Dedifferentiated amniotic fluid mesenchymal stem cell (primary cell): ENCODE data around the gene CCDC170.

Experiments
- DNase-seq: peaks from one replicate; pipeline ENCODE4 v3.0.0-alpha.2; 2016; ENCODE audit errors: extremely low spot score

The CCDC170 gene

DNA sequence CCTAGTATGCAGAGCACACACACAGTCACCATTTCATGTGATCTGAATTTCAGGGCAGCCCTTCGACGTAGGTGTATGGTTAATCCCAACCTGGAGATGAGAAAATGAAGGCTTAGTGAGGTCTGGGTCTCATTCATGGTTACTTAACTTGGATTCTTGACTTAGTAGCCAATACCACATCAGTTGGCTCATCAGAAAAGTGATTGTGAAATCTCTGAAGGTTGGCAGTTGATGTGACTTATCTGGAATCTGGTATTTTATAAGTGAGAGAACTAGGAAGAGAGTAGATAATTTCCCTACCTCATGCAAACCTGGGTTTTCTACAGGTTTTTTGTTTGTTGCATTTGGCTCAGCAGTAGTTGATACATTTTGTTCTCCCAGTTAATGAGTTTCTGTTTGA, 123.7 kb downstream of the CCDC170 start:
- no peak for DNase-seq

DNA sequence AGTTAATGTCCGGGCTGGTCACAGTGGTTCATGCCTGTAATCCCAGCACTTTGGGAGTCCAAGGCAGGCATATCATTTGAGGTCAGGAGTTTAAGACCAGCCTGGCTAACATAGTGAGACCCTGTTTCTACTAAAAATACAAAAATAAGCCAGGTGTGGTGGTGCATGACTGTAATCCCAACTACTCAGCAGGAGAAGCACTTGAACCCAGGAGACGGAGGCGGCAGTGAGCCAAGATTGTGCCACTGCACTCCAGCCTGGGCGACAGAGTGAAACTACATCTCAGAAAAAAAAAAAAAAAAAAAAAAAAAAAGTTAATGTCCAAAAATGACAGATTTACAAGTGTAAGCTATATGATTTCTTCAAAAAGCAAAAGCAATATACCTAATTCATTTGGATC, 124.9 kb downstream of the CCDC170 start:
- no peak for DNase-seq

GRCh38 chr6:151620179-151620578, 126.4 kb downstream of the CCDC170 start:
- no peak for DNase-seq

DNA sequence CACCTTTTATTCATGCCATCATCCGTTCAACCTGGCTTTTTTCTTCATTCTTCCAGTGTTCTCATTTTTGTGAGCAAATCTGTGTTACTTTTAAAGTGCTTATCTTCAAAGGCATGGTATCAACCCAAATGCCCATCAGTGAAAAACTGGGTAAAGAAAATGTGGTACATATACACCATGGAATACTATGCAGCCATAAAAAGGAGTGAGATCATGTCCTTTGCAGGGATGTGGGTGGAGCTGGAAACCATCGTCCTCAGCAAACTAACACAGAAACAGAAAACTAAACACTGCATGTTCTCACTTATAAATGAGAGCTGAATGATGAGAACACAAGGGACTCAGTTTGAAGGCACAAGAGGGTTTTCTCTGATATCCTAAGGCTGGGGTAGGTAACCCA, 130.3 kb downstream of the CCDC170 start:
- no peak for DNase-seq

GRCh38 chr6:151624481-151624880, 130.7 kb downstream of the CCDC170 start:
- no peak for DNase-seq

GRCh38 chr6:151624900-151625536, 131.2 kb downstream of the CCDC170 start:
- DNase-seq = no peak

DNA sequence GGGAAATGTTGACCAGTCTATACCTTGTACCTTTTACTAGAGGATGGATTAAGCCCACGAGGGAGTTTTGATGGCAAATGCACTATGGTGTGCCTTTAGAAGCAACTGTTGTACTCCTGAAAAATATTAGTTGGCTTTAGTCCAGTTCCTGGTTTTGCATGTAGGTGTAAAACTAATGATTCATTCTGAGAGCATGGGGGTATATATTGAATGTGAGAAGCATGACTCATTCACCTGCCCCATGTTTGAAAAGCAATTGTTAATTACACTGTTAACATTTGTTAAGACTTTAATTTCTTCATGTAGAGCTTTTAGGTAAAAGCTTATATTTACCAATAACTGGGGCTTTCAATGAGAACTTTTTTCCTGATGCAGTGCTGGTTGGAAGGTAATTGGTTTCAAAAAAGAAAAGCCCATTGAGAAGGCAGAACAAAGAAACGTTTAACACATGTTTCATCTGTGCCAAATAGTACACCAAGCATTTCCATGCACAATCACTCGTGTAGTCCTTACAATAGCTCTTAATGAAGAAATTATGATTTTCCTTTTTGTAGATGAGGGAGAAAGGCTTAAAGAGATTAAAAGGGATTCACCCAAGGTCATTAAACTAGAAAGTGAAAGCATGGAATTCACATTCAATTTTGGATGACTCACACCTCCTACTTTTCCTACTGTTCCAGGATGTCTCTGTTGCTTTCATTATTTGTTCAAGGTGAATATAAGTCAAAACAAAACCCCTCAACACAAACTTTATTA, 134.1 kb downstream of the CCDC170 start:
- DNase-seq = no peak

- no peak for DNase-seq
These were observed 136.0 kb downstream of the CCDC170 start for GRCh38 chr6:151629791-151630190.

DNA sequence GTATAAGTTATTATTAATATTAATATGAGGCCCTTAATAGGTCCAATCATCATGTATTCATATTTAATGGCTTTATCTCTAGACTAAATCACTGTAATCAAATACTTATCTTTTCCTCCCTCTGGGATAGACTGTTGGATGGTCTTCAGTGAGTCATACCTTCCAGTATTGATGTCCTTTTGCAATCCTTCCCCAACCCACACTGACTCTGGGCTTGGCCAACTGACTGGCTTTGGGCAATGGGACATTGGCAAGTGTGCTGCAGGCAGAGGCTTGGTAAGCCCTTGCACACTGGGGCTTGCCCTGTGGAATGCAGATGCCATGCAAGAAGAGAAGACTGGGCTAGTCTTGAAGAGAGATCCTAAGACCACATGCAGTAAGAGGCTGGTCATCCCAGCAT, 136.6 kb downstream of the CCDC170 start:
- no peak for DNase-seq

DNA sequence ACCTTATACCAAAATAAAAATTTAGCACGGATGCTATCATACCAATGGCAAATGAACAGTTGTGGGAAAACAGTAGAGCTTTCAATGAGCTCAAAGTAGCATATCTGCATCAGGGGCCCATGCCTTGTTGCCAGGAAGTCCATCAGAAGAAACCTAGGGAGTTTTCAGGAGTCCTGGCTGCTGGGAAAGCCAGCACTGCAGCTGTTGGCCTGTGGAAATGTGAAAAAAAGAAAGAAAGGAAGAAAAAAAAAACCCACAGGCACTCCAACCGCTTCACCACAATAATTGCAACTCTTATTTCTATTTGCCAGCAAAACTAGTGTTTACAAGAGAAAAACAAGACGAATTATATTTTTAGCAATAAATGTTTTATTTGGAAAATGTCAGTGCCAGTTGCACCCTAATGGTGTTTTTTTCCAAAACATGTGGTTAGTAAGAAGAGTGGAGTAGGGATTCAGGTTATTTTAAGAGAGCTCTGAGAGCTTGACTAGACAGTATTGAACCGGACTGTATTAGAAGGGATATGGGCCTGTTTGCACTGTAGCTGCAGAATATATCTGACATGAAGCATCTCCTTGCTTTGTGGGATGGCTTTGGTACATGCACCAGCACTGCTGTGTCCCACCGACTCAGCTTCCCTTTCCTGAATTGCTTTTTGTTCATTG, 137.3 kb downstream of the CCDC170 start:
- no peak for DNase-seq

DNA sequence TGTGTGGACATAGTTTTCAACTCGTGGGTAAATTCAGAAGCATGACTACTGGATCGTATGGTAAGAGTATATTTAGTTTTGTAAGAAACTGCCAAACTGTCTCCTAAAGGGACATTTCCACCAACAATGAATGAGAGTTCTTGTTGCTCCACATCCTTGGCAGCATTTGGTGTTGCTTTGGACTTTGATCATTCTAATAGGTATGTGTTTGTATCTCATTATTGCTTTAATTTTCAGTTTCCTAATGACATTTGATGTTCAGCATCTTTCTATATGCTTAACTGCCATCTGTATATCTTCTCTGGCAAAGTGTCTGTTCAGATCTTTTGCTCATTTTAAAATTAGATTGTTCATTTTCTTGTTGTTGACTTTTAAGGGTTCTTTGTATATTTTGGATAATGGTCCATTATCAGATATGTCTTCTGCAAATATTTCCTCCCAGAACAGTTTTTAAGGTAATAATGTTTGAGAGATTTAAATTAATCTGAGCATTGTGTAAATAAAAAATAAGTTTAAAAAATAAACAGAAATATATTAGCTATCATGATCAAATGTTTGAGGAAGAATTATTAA, 138.7 kb downstream of the CCDC170 start:
- no peak for DNase-seq

- no peak for DNase-seq
These were observed 139.9 kb downstream of the CCDC170 start for GRCh38 chr6:151633526-151634335.

DNA sequence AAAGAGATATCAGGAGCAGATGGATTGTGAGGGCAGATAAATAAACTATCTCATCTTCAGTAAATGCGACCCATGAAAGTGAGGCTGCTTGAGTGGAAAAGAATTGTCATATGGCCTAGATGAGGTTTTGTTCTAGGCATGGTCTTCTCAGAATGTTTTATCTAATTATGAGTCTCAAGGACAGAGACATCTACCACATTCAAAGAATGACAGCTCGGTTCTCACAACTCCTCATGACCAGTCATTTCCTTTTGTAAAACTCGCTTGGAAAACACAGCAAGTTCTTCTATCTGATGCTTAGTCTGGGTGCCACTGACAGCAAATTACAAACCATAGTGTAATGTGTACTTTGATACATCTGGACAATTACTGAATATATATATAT, 140.5 kb downstream of the CCDC170 start:
- DNase-seq = no peak

- no peak for DNase-seq
These were observed 141.9 kb downstream of the CCDC170 start for GRCh38 chr6:151635741-151636140.

- no peak for DNase-seq
These were observed 144.0 kb downstream of the CCDC170 start for GRCh38 chr6:151637814-151638213.

- no peak for DNase-seq
These were observed 145.9 kb downstream of the CCDC170 start for GRCh38 chr6:151639750-151640149.

DNA sequence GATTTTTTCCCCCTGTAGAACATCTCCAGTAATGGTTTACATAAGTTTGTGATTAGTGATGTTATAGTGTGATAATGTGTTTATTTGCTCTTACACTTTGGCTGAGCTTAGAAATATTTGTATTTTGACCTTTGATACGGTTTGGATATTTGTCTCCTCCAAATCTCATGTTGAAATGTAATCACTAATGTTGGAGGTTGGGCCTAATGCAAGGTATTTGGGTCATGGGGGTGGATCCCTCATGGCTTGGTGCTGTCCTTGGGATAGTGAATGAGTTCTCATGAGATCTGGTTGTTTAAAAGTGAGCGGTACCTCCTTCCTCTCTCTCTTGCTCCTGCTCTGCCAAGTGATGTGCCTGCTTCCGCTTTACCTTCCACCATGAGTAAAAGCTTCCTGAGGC, 147.2 kb downstream of the CCDC170 start:
- DNase-seq = no peak

GRCh38 chr6:151647976-151648639, 154.3 kb downstream of the CCDC170 start:
- no peak for DNase-seq

- no peak for DNase-seq
These were observed 156.0 kb downstream of the CCDC170 start for GRCh38 chr6:151649835-151650234.

DNA sequence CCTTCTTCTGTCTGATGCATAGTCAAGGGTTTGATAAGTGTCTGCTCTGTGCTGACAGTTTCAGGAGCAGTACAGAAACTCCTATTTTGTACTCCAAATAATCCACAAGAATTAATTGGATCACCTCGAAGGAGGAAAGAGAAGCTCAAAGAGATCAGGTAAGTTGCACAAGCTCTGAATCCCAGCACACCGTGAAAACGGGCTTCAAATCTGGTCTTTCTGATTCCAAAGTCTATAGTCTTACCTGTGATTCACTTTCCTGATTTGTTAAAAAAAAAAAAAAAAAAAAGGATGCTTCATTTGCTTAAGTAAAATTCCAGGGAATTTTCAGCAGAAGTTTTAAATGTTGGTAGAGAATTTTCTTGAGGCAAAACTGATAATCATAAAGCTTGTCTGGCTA, 157.8 kb downstream of the CCDC170 start:
- no peak for DNase-seq

DNA sequence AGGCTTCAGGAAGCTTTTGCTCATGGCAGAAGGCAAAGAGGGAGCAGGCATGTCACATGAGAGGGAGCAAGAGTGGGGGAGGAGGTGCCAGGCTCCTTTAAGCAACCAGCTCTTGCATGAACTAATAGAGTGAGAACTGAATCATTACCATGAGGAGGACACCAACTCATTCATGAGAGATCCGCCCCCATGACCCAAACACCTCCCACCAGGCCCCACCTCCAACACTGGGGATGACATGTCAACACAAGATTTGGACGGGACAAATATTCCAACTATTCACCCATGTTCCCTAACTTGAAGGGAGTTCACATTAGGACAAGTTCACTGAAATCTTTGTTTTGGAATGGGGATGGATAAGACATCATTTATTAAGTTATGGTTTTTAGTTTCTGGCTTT, 158.5 kb downstream of the CCDC170 start:
- no peak for DNase-seq
